GM23338 (cell line): ENCODE results near the gene CDKL1. TPM values are rescaled to one million over a fixed set of nuclear protein-coding genes. Genes with fewer than 3 reads are reported as not detected.

ENCODE experiments used
- ATAC-seq: fragments of 200-7000 bp; cut with Tn5 transposase; 3 replicates; pipeline ENCODE4 v1.9.1; 2020
- DNase-seq: peaks from one replicate; pipeline ENCODE4 v3.0.0-alpha.2; 2015; ENCODE audit warnings: low spot score
- H2AFZ ChIP-seq: fragments of 200-600 bp; sonication (generic); 2 replicates; pipeline ENCODE4 v1.8.0; 2016; ENCODE audit warnings: antibody characterized with exemption, mild to moderate bottlenecking, moderate library complexity
- H3F3A ChIP-seq: fragments of 200-600 bp; sonication (generic); replicated peaks from 2 replicates; pipeline ENCODE4 v1.8.0; 2017; ENCODE audit warnings: antibody characterized with exemption, mixed run types, low read depth
- H3K27ac ChIP-seq: fragments of 200-600 bp; sonication (generic); 2 replicates; pipeline ENCODE4 v1.6.1; 2016; ENCODE audit warnings: low read depth
- H3K27me3 ChIP-seq: fragments of 200-600 bp; sonication (generic); 2 replicates; pipeline ENCODE4 v1.8.0; 2016; ENCODE audit warnings: mild to moderate bottlenecking, mixed run types, moderate library complexity; ENCODE audit not compliant: insufficient read depth
- H3K36me3 ChIP-seq: fragments of 200-600 bp; sonication (generic); 2 replicates; pipeline ENCODE4 v1.8.0; 2016; ENCODE audit warnings: mild to moderate bottlenecking; ENCODE audit not compliant: insufficient read depth
- H3K4me1 ChIP-seq: fragments of 200-600 bp; sonication (generic); 2 replicates; pipeline ENCODE4 v1.8.0; 2016; ENCODE audit warnings: mild to moderate bottlenecking, moderate library complexity; ENCODE audit not compliant: insufficient read depth
- H3K4me2 ChIP-seq: fragments of 200-600 bp; sonication (generic); 2 replicates; pipeline ENCODE4 v1.7.1; 2017; ENCODE audit warnings: mixed run types
- H3K4me3 ChIP-seq: fragments of 200-600 bp; sonication (generic); 2 replicates; pipeline ENCODE4 v1.6.1; 2016; ENCODE audit warnings: mixed run types
- H3K79me2 ChIP-seq: fragments of 200-600 bp; sonication (generic); replicated peaks from 2 replicates; pipeline ENCODE4 v1.8.0; 2017; ENCODE audit warnings: mild to moderate bottlenecking; ENCODE audit not compliant: insufficient read depth
- H3K9me2 ChIP-seq: fragments of 200-600 bp; sonication (generic); 2 replicates; pipeline ENCODE4 v1.8.0; 2017; ENCODE audit not compliant: insufficient read depth
- H4K20me1 ChIP-seq: fragments of 200-600 bp; sonication (generic); replicated peaks from 2 replicates; pipeline ENCODE4 v1.8.0; 2017; ENCODE audit warnings: mild to moderate bottlenecking; ENCODE audit not compliant: insufficient read depth
- H3K27ac Mint-ChIP-seq: 2 replicates; pipeline ENCODE4 v1.8.0; 2020; ENCODE audit warnings: inconsistent platforms, mild to moderate bottlenecking, moderate library complexity, mixed read lengths
- H3K27me3 Mint-ChIP-seq: 3 replicates; pipeline ENCODE4 v1.8.0; 2022; ENCODE audit warnings: low read depth, mild to moderate bottlenecking, moderate library complexity, mixed read lengths, inconsistent platforms; ENCODE audit not compliant: insufficient read depth, poor library complexity
- H3K36me3 Mint-ChIP-seq: 3 replicates; pipeline ENCODE4 v1.8.0; 2021; ENCODE audit warnings: low read depth, mild to moderate bottlenecking, inconsistent platforms, moderate library complexity, mixed read lengths
- H3K4me1 Mint-ChIP-seq: 3 replicates; pipeline ENCODE4 v1.8.0; 2020; ENCODE audit warnings: mild to moderate bottlenecking, inconsistent platforms, mixed read lengths
- H3K4me3 Mint-ChIP-seq: 3 replicates; pipeline ENCODE4 v1.8.0; 2021; ENCODE audit warnings: moderate library complexity, mild to moderate bottlenecking, inconsistent platforms, mixed read lengths
- H3K9me3 Mint-ChIP-seq: 3 replicates; pipeline ENCODE4 v1.8.0; 2020; ENCODE audit warnings: moderate library complexity, mild to moderate bottlenecking, inconsistent platforms, mixed read lengths
- CREB1 ChIP-seq: fragments of 250-450 bp; sonication (Bioruptor Pico); IDR thresholded peaks from 2 replicates; pipeline ENCODE4 v1.5.0; 2020; ENCODE audit warnings: low read depth, mild to moderate bottlenecking, moderate library complexity
- CTCF ChIP-seq, 2 experiments: fragments of 200-600 bp in 1 of 2; sonication (generic) in 1 of 2; conservative IDR thresholded peaks; 2 replicates each; pipeline versions ENCODE4 v1.5.1 to v1.6.1; 2016 to 2017; ENCODE audit warnings: antibody characterized with exemption in 2 of 2, low read depth in 2 of 2, mild to moderate bottlenecking in 2 of 2, moderate library complexity in 1 of 2
- ETS1 ChIP-seq: IDR thresholded peaks from 2 replicates; pipeline ENCODE4 v1.6.1; 2016; ENCODE audit warnings: antibody characterized with exemption
- EZH2 ChIP-seq: fragments of 200-600 bp; sonication (generic); IDR thresholded peaks from one replicate; pipeline ENCODE4 v1.8.0; 2017; ENCODE audit warnings: antibody characterized with exemption, mild to moderate bottlenecking, low read depth; ENCODE audit not compliant: unreplicated experiment
- EZH2phosphoT487 ChIP-seq: fragments of 200-600 bp; sonication (generic); IDR thresholded peaks from one replicate; pipeline ENCODE4 v1.8.1; 2018; ENCODE audit warnings: antibody characterized with exemption; ENCODE audit not compliant: unreplicated experiment
- JUNB ChIP-seq: IDR thresholded peaks from one replicate; pipeline ENCODE4 v1.6.1; 2016; ENCODE audit warnings: antibody characterized with exemption; ENCODE audit not compliant: unreplicated experiment
- NANOG ChIP-seq: IDR thresholded peaks from 2 replicates; pipeline ENCODE4 v1.6.1; 2016; ENCODE audit warnings: antibody characterized with exemption, borderline replicate concordance
- POLR2AphosphoS5 ChIP-seq: IDR thresholded peaks from 2 replicates; pipeline ENCODE4 v1.6.1; 2016; ENCODE audit warnings: antibody characterized with exemption, low read depth
- REST ChIP-seq: IDR thresholded peaks from one replicate; pipeline ENCODE4 v1.6.1; 2018; ENCODE audit warnings: antibody characterized with exemption; ENCODE audit not compliant: unreplicated experiment
- STAT1 ChIP-seq: IDR thresholded peaks from one replicate; pipeline ENCODE4 v1.6.1; 2016; ENCODE audit warnings: antibody characterized with exemption; ENCODE audit not compliant: unreplicated experiment
- ZNF114 ChIP-seq: fragments of 250-450 bp; sonication (Bioruptor Pico); IDR thresholded peaks from 2 replicates; pipeline ENCODE4 v1.5.0; 2020; ENCODE audit warnings: mild to moderate bottlenecking, moderate library complexity
- ZNF331 ChIP-seq: fragments of 250-450 bp; sonication (Bioruptor Pico); IDR thresholded peaks from 2 replicates; pipeline ENCODE4 v1.5.0; 2020; ENCODE audit warnings: low read depth, mild to moderate bottlenecking, moderate library complexity
- polyA plus RNA-seq: library from polyadenylated mRNA; unstranded; fragments of >200 nt; fragmentation: Nextera tagmentation; extraction: Ambion mirVana; gene quantifications from 2 replicates; pipeline ENCODE4 v1.2.1, GENCODE V29; 2016
- total RNA-seq: library from RNA; depleted of rRNA; stranded (reverse); fragments of >200 nt; shearing (Covaris generic); gene quantifications from 2 replicates; pipeline ENCODE4 v1.2.3, GENCODE V29; 2014
- TF ChIP-seq, protein P1 (sequence below): fragments of 250-450 bp; sonication (Bioruptor Pico); IDR thresholded peaks from 2 replicates; pipeline ENCODE4 v1.5.0; 2020; ENCODE audit warnings: mild to moderate bottlenecking, moderate library complexity

CDKL1 gene
- total and polyA plus RNA-seq, 2 experiments from 2014 or later = 0.52 TPM

GRCh38 chr14:50397390-50398188 is 908 bp upstream of the CDKL1 start:
- DNase-seq = peak; percentile 21
- Histone ChIP-seq H2AFZ (peak overlapping the region; percentile 88), H3K4me2 (peak overlapping the region; percentile 82)

More at GRCh38 chr14:50397390-50398188, 908 bp upstream of the CDKL1 start:
- Mint-ChIP-seq H3K9me3 (no peaks in the 10 kb centered on the region), H3K4me3 (peak overlapping the region; percentile 71), H3K27me3 (peaks cover 22% of the 10 kb centered on the region), H3K36me3 (peaks cover 2% of the 10 kb centered on the region; the same call in 1 of the 3 replicates), H3K27ac (0 out of 2 replicates have a peak overlapping the region, but pooled peaks have one; percentile 16), H3K4me1 (peaks cover 19% of the 10 kb centered on the region)
- Histone ChIP-seq H3K27ac (no peak overlapping the region), H3K79me2 (no peaks in the 10 kb centered on the region), H3F3A (peaks cover 13% of the 10 kb centered on the region; the same call in 1 of the 2 replicates), H3K27me3 (peaks cover 36% of the 10 kb centered on the region), H3K4me1 (peaks cover 18% of the 10 kb centered on the region), H4K20me1 (no peaks in the 10 kb centered on the region), H3K4me3 (peak overlapping the region; percentile 57), H3K9me2 (no peaks in the 10 kb centered on the region), H3K36me3 (no peaks in the 10 kb centered on the region)
- TF ChIP-seq ZNF331 = no peak
- TF ChIP-seq JUNB = no peak
- TF ChIP-seq REST = no peak
- TF ChIP-seq EZH2 = no peak
- TF ChIP-seq STAT1 = no peak
- TF ChIP-seq NANOG = no peak
- no peak for TF ChIP-seq CREB1 (CRISPR knock-in tag)
- TF ChIP-seq ETS1 = no peak
- no peak for TF ChIP-seq CTCF (conservative IDR thresholded peaks at IDR 0.05; ENCODE audit: low read depth in 2 of 2)
- TF ChIP-seq POLR2AphosphoS5 = no peak
- no peak for TF ChIP-seq ZNF114
- TF ChIP-seq, protein P1, sequence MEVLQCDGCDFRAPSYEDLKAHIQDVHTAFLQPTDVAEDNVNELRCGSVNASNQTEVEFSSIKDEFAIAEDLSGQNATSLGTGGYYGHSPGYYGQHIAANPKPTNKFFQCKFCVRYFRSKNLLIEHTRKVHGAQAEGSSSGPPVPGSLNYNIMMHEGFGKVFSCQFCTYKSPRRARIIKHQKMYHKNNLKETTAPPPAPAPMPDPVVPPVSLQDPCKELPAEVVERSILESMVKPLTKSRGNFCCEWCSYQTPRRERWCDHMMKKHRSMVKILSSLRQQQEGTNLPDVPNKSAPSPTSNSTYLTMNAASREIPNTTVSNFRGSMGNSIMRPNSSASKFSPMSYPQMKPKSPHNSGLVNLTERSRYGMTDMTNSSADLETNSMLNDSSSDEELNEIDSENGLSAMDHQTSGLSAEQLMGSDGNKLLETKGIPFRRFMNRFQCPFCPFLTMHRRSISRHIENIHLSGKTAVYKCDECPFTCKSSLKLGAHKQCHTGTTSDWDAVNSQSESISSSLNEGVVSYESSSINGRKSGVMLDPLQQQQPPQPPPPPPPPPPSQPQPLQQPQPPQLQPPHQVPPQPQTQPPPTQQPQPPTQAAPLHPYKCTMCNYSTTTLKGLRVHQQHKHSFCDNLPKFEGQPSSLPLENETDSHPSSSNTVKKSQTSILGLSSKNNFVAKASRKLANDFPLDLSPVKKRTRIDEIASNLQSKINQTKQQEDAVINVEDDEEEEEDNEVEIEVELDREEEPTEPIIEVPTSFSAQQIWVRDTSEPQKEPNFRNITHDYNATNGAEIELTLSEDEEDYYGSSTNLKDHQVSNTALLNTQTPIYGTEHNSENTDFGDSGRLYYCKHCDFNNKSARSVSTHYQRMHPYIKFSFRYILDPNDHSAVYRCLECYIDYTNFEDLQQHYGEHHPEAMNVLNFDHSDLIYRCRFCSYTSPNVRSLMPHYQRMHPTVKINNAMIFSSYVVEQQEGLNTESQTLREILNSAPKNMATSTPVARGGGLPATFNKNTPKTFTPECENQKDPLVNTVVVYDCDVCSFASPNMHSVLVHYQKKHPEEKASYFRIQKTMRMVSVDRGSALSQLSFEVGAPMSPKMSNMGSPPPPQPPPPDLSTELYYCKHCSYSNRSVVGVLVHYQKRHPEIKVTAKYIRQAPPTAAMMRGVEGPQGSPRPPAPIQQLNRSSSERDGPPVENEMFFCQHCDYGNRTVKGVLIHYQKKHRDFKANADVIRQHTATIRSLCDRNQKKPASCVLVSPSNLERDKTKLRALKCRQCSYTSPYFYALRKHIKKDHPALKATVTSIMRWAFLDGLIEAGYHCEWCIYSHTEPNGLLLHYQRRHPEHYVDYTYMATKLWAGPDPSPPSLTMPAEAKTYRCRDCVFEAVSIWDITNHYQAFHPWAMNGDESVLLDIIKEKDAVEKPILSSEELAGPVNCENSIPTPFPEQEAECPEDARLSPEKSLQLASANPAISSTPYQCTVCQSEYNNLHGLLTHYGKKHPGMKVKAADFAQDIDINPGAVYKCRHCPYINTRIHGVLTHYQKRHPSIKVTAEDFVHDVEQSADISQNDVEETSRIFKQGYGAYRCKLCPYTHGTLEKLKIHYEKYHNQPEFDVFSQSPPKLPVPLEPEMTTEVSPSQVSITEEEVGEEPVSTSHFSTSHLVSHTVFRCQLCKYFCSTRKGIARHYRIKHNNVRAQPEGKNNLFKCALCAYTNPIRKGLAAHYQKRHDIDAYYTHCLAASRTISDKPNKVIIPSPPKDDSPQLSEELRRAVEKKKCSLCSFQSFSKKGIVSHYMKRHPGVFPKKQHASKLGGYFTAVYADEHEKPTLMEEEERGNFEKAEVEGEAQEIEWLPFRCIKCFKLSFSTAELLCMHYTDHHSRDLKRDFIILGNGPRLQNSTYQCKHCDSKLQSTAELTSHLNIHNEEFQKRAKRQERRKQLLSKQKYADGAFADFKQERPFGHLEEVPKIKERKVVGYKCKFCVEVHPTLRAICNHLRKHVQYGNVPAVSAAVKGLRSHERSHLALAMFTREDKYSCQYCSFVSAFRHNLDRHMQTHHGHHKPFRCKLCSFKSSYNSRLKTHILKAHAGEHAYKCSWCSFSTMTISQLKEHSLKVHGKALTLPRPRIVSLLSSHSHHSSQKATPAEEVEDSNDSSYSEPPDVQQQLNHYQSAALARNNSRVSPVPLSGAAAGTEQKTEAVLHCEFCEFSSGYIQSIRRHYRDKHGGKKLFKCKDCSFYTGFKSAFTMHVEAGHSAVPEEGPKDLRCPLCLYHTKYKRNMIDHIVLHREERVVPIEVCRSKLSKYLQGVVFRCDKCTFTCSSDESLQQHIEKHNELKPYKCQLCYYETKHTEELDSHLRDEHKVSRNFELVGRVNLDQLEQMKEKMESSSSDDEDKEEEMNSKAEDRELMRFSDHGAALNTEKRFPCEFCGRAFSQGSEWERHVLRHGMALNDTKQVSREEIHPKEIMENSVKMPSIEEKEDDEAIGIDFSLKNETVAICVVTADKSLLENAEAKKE (CRISPR knock-in tag) = no peak
- TF ChIP-seq EZH2phosphoT487 = no peak
- ATAC-seq = peak; percentile 3; the same call in 1 of the 3 replicates
